Common myeloid progenitor, CD34-positive (primary cell): ENCODE data around the gene MAN2A1.

ENCODE experiments used
- CTCF ChIA-PET: fragments of 350-600 bp; sonication (Branson Sonifier 250); formaldehyde crosslinking; loops from one replicate; lab custom pipeline; 2021; ENCODE audit warnings: antibody characterized with exemption; lab: Charles Lee
- POLR2A ChIA-PET: fragments of 350-600 bp; sonication (Branson Sonifier 250); formaldehyde crosslinking; loops from one replicate; lab custom pipeline; 2021; ENCODE audit warnings: antibody characterized with exemption; lab: Charles Lee
- DNase-seq, 3 donors: peaks; one replicate each; pipeline versions ENCODE4 v3.0.0 to v3.0.0-alpha.2; 2013
- H3K27ac ChIP-seq, 2 experiments: 1 replicate in 1 of 2; 2 replicates in 1 of 2; pipeline ENCODE4 v1.7.0; 2013; ENCODE audit warnings: inconsistent platforms in 2 of 2, low read length in 2 of 2, mild to moderate bottlenecking in 2 of 2, low read depth in 1 of 2, moderate library complexity in 1 of 2; ENCODE audit not compliant: severe bottlenecking in 2 of 2, insufficient read depth in 1 of 2, poor library complexity in 1 of 2
- H3K27me3 ChIP-seq, 5 experiments: replicated peaks in 2 of 5; 1 replicate in 3 of 5; 2 replicates in 2 of 5; pipeline versions ENCODE4 v1.6.1 to v1.7.0; 2013; ENCODE audit warnings: low read length in 4 of 5, mild to moderate bottlenecking in 2 of 5, moderate library complexity in 2 of 5, inconsistent platforms in 1 of 5; ENCODE audit not compliant: insufficient read depth in 5 of 5, control insufficient read depth in 4 of 5
- H3K36me3 ChIP-seq, 4 experiments: 1 replicate in 2 of 4; 2 replicates in 2 of 4; pipeline versions ENCODE4 v1.6.1 to v1.7.0; 2013; ENCODE audit warnings: low read length in 3 of 4, control low read depth in 1 of 4, mild to moderate bottlenecking in 1 of 4; ENCODE audit not compliant: control insufficient read depth in 4 of 4, insufficient read depth in 4 of 4
- H3K4me1 ChIP-seq, 4 experiments: 1 replicate in 3 of 4; 2 replicates in 1 of 4; pipeline versions ENCODE4 v1.6.1 to v1.7.1; 2013; ENCODE audit warnings: low read length in 3 of 4, mild to moderate bottlenecking in 3 of 4, control low read depth in 1 of 4, inconsistent platforms in 1 of 4, moderate library complexity in 1 of 4; ENCODE audit not compliant: control insufficient read depth in 4 of 4, insufficient read depth in 4 of 4; ENCODE audit errors: control extremely low read depth in 1 of 4
- H3K4me3 ChIP-seq, 7 experiments: 1 replicate in 4 of 7; 2 replicates in 3 of 7; pipeline versions ENCODE4 v1.5.1 to v1.7.0; 2013; ENCODE audit warnings: mild to moderate bottlenecking in 7 of 7, low read length in 6 of 7, moderate library complexity in 6 of 7, inconsistent platforms in 2 of 7, low read depth in 2 of 7, control low read depth in 1 of 7; ENCODE audit not compliant: insufficient read depth in 4 of 7, control insufficient read depth in 1 of 7; ENCODE audit errors: extremely low read depth in 1 of 7
- H3K9me3 ChIP-seq, 5 experiments: 1 replicate in 4 of 5; 2 replicates in 1 of 5; pipeline versions ENCODE4 v1.6.1 to v1.7.1; 2013; ENCODE audit warnings: low read length in 4 of 5, mild to moderate bottlenecking in 2 of 5, inconsistent platforms in 1 of 5, low read depth in 1 of 5, moderate library complexity in 1 of 5; ENCODE audit not compliant: control insufficient read depth in 4 of 5, insufficient read depth in 2 of 5; ENCODE audit errors: control extremely low read depth in 1 of 5
- WGBS: methylation state at CpG from one replicate; pipeline ENCODE4 v1.1.5; 2013; ENCODE audit not compliant: insufficient coverage; 5-methylcytosine and 5-hydroxymethylcytosine counted together

The MAN2A1 gene

GRCh38 chr5:109769597-109770291 is 80.0 kb downstream of the MAN2A1 start:
- no peaks in the 10 kb centered on the region for H3K9me3 ChIP-seq
- POLR2A ChIA-PET: no interaction called here
- H3K4me3 ChIP-seq: no peak overlapping the region
- H3K36me3 ChIP-seq: peaks cover 2 to 24% (median 16%) of the 10 kb centered on the region in 4 experiments
- CTCF ChIA-PET: interaction anchor here (0.9 to 1.2 kb wide), 3 partner anchors 11 to 67 kb away, joined by 3 read pairs; no protein-coding TSS in a partner anchor
- no peak for DNase-seq
- H3K4me1 ChIP-seq: no peaks in the 10 kb centered on the region
- no peaks in the 10 kb centered on the region for H3K27me3 ChIP-seq
- 92% methylated on average over 5 of the region's 7 CpGs for WGBS
- no peak overlapping the region for H3K27ac ChIP-seq

DNA sequence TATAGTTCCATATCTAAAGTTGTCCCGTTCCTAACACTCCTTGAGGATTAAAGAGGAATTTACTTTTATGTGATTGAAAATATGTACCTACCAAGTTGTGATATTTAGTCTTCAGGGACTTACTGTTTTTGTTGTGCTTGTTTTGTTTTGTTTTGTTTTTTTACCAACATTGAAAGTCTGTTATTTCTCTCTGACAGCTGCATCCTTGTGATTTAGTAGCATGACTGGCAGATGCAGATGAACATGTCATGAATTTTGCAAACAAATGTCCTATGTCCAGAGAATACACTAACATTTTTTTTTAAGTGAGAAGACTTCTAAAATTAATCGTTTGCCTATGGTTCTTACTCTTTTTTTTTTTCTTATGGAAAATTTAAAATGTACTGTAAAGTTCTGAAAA is 85.4 kb downstream of the MAN2A1 start:
- Histone ChIP-seq H3K27me3 (no peaks in the 10 kb centered on the region), H3K4me1 (peaks cover 0 to 3% (median 0%) of the 10 kb centered on the region in 4 experiments), H3K9me3 (no peaks in the 10 kb centered on the region), H3K4me3 (no peak overlapping the region), H3K27ac (no peak overlapping the region), H3K36me3 (peaks cover 8 to 13% (median 9%) of the 10 kb centered on the region in 4 experiments)
- DNase-seq: peak in 2 of 3 donors; percentile 3 to 28
- ChIA-PET POLR2A (interaction anchor here (0.6 kb wide), 1 partner anchor 38 kb away, joined by 3 read pairs; no protein-coding TSS in a partner anchor), CTCF (no interaction called here)
- WGBS: no CpG with 5 or more reads among the region's 2 CpGs

GRCh38 chr5:109779036-109779735 is 89.5 kb downstream of the MAN2A1 start:
- WGBS: no CpG with 5 or more reads among the region's 5 CpGs
- no peaks in the 10 kb centered on the region for H3K27me3 ChIP-seq
- peaks cover 3 to 10% (median 9%) of the 10 kb centered on the region in 4 experiments for H3K36me3 ChIP-seq
- DNase-seq: peak; percentile 23 to 64 (median 38)
- POLR2A ChIA-PET: no interaction called here
- H3K4me3 ChIP-seq: no peak overlapping the region
- no peaks in the 10 kb centered on the region for H3K9me3 ChIP-seq
- CTCF ChIA-PET: interaction anchor here (1.3 kb wide), 1 partner anchor 10 kb away, joined by 4 read pairs; no protein-coding TSS in a partner anchor
- peaks cover 0 to 3% (median 0%) of the 10 kb centered on the region in 4 experiments for H3K4me1 ChIP-seq
- H3K27ac ChIP-seq: no peak overlapping the region

DNA sequence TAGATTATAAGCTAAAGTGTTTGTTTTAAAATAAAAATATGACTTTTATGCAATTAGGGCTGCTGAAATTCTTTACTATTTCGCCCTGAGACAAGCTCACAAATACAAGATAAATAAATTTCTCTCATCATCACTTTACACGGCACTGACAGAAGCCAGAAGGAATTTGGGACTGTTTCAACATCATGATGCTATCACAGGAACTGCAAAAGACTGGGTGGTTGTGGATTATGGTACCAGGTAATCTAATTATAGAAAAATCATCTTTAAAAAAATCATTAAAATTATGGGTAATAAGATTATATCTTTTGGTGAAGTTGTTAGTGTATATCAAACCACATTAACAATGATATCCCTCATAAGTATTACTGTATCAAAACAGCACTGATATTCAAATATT is 95.0 kb downstream of the MAN2A1 start:
- Histone ChIP-seq H3K4me1 (no peaks in the 10 kb centered on the region), H3K36me3 (peaks cover 13 to 15% (median 14%) of the 10 kb centered on the region in 4 experiments), H3K9me3 (no peaks in the 10 kb centered on the region), H3K27ac (no peak overlapping the region), H3K27me3 (no peaks in the 10 kb centered on the region), H3K4me3 (no peak overlapping the region)
- DNase-seq: no peak
- ChIA-PET POLR2A (interaction anchor here (0.7 kb wide), 1 partner anchor 634 kb away, joined by 5 read pairs; no protein-coding TSS in a partner anchor), CTCF (interaction anchor here (0.7 to 1.0 kb wide), 2 partner anchors 62 to 176 kb away, joined by 3 to 4 read pairs; no protein-coding TSS in a partner anchor)
- WGBS: no CpG with 5 or more reads among the region's 2 CpGs

GRCh38 chr5:109786206-109786855 is 96.6 kb downstream of the MAN2A1 start:
- no peak overlapping the region for H3K4me3 ChIP-seq
- 100% methylated on average over 2 of the region's 5 CpGs for WGBS
- DNase-seq: no peak
- H3K36me3 ChIP-seq: peaks cover 9 to 17% (median 14%) of the 10 kb centered on the region in 4 experiments
- H3K4me1 ChIP-seq: no peaks in the 10 kb centered on the region
- no peaks in the 10 kb centered on the region for H3K9me3 ChIP-seq
- ChIA-PET POLR2A (no interaction called here), CTCF (interaction anchor here (1.1 kb wide), 1 partner anchor 191 kb away, joined by 3 read pairs; no protein-coding TSS in a partner anchor)
- no peaks in the 10 kb centered on the region for H3K27me3 ChIP-seq
- no peak overlapping the region for H3K27ac ChIP-seq

DNA sequence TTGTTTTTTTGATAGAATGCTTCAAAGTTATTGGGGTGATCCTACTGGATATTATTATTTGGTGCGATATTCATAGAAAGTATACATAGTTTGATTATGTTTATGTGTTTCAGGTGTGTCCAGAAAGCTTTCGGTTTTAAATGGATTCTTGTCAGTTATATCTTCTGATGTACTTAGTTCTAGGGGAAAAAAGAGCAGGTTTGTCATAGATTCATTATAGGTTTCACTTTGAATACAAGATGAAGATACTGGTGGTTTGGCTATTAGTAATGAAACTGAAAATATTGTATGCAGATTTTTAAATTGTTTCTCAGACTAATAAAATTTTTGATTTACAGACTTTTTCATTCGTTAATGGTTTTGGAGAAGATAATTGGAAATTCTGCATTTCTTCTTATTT is 98.9 kb downstream of the MAN2A1 start:
- POLR2A ChIA-PET: no interaction called here
- CTCF ChIA-PET: interaction anchor here (1.2 kb wide), 1 partner anchor 9 kb away, joined by 4 read pairs; no protein-coding TSS in a partner anchor

More for the DNA sequence above, 98.9 kb downstream of the MAN2A1 start:
- H3K4me1 ChIP-seq: no peaks in the 10 kb centered on the region
- DNase-seq: no peak
- H3K9me3 ChIP-seq: peaks cover 0 to 6% (median 2%) of the 10 kb centered on the region in 5 experiments
- WGBS: 93% methylated on average over 2 of the region's 3 CpGs
- no peak overlapping the region for H3K27ac ChIP-seq
- peaks cover 9 to 32% (median 17%) of the 10 kb centered on the region in 4 experiments for H3K36me3 ChIP-seq
- no peaks in the 10 kb centered on the region for H3K27me3 ChIP-seq
- no peak overlapping the region for H3K4me3 ChIP-seq
